Ishikawa (cell line): Measurements from ENCODE around the gene RAB14.

Experiments used
- CEBPB ChIP-seq: IDR thresholded peaks from 2 replicates; pipeline ENCODE4 v1.6.1; 2012
- CREB1 ChIP-seq: IDR thresholded peaks from 2 replicates; pipeline ENCODE4 v1.6.1; 2012; ENCODE audit warnings: low read depth
- EP300 ChIP-seq: IDR thresholded peaks from 2 replicates; pipeline ENCODE4 v1.6.1; 2012; ENCODE audit warnings: borderline replicate concordance
- RAD21 ChIP-seq: IDR thresholded peaks from 2 replicates; pipeline ENCODE4 v1.6.1; 2012; ENCODE audit warnings: low read depth
- TEAD4 ChIP-seq: IDR thresholded peaks from 2 replicates; pipeline ENCODE4 v1.6.1; 2012
- YY1 ChIP-seq: IDR thresholded peaks from 2 replicates; pipeline ENCODE4 v1.6.1; 2012; ENCODE audit warnings: low read depth

- TF ChIP-seq RAD21 (no peak), YY1 (no peak), TEAD4 (no peak), EP300 (no peak), CEBPB (peak; percentile 45), CREB1 (no peak)
These were observed 32.5 kb upstream of the RAB14 start for GRCh38 chr9:121233906-121234831.
